Pancreas (tissue), 10 donors: ENCODE measurements around the gene APC2. TPM values are rescaled to one million over a fixed set of nuclear protein-coding genes. Genes with fewer than 3 reads are reported as not detected.
A peak's percentile ranks its signal among the peaks of the same experiment; 100 is the strongest.

Experiments used
- ATAC-seq, 4 donors: fragments of 200-7000 bp; cut with Tn5 transposase; one replicate each; pipeline versions ENCODE4 v1.8.0 to v1.9.1; 2020; ENCODE audit warnings: mild to moderate bottlenecking in 4 of 4, moderate library complexity in 4 of 4
- DNase-seq, 6 donors: peaks; one replicate each; pipeline ENCODE4 v3.0.0-alpha.2; 2020
- FAIRE-seq: peaks from 2 replicates; lab custom pipeline; 2012; peaks lifted over from hg19 to GRCh38; lab: Jason Lieb, UNC
- H3K27ac ChIP-seq, 4 donors: fragments of 200-600 bp; sonication (generic); 1 replicate in 3 of 4; 2 replicates in 1 of 4; pipeline versions ENCODE4 v1.5.0 to v1.8.0; 2020
- H3K27me3 ChIP-seq, 4 donors: fragments of 200-600 bp; one replicate each; pipeline ENCODE4 v1.8.0; 2021
- H3K36me3 ChIP-seq, 3 donors: fragments of 200-600 bp; sonication (generic) in 1 of 3; one replicate each; pipeline versions ENCODE4 v1.5.0 to v1.8.0; 2020 to 2021
- H3K4me1 ChIP-seq, 3 donors: fragments of 200-600 bp; one replicate each; pipeline ENCODE4 v1.8.0; 2021
- H3K4me3 ChIP-seq, 4 donors: fragments of 200-600 bp; sonication (generic) in 2 of 4; one replicate each; pipeline versions ENCODE4 v1.5.0 to v1.8.0; 2020 to 2021
- H3K9me3 ChIP-seq, 4 donors: fragments of 200-600 bp; one replicate each; pipeline ENCODE4 v1.8.0; 2021
- WGBS, 2 donors: extraction: QIAGEN DNeasy Blood & Tissue Kit; methylation state at CpG; one replicate each; pipeline ENCODE4 v1.1.7; 2013; 5-methylcytosine and 5-hydroxymethylcytosine counted together
- intact Hi-C, 3 donors: fragments of 100-400 bp; cut with DNase I; formaldehyde crosslinking; loops; one replicate each; pipeline versions ENCODE4 v1.11.1 to v1.14.2; 2022
- polyA plus RNA-seq, 2 donors: library from polyadenylated mRNA; stranded (reverse); fragments of 200-250 nt; gene quantifications; one replicate each; pipeline ENCODE4 v1.2.3, GENCODE V29; 2013
- total RNA-seq, 6 donors: library from RNA; stranded (reverse); fragmentation: NEBNext Ultra II Directional in 4 of 6; extraction: Animal tissue kit (Norgen Biotek cat#: 25700) in 4 of 6; gene quantifications; one replicate each; pipeline versions ENCODE4 v1.2.1 to v1.2.4, GENCODE V29; 2021 to 2023
- TF ChIP-seq, protein P1 (sequence below), 4 donors: fragments of 200-600 bp; sonication (generic) in 3 of 4; IDR thresholded peaks; one replicate each; pipeline versions ENCODE4 v1.5.0 to v1.8.0; 2021; ENCODE audit warnings: antibody characterized with exemption in 4 of 4
- donor health status: healthy with polysubstance abuse.
- donor health status: DM: no; HTN: no; CAD: no; lungs with moderate emphysema.
- donor health status: DM: no; HTN: no; CAD: no.
- donor health status: control.
- donor health status: control.
- donor health status: Bipolar disorder and iron deficiency.
- donor health status: DM: yes; HTN: yes; CAD: no.
- donor health status: DM: no; HTN: no; CAD: no.
- donor health status: DM: no; HTN: no; CAD: no.
- donor health status: DM: yes; HTN: yes; CAD: no.

The APC2 gene
- total and polyA plus RNA-seq, 8 donors = 0.04 to 0.27 (median 0.06) TPM; not detected in 1

DNA sequence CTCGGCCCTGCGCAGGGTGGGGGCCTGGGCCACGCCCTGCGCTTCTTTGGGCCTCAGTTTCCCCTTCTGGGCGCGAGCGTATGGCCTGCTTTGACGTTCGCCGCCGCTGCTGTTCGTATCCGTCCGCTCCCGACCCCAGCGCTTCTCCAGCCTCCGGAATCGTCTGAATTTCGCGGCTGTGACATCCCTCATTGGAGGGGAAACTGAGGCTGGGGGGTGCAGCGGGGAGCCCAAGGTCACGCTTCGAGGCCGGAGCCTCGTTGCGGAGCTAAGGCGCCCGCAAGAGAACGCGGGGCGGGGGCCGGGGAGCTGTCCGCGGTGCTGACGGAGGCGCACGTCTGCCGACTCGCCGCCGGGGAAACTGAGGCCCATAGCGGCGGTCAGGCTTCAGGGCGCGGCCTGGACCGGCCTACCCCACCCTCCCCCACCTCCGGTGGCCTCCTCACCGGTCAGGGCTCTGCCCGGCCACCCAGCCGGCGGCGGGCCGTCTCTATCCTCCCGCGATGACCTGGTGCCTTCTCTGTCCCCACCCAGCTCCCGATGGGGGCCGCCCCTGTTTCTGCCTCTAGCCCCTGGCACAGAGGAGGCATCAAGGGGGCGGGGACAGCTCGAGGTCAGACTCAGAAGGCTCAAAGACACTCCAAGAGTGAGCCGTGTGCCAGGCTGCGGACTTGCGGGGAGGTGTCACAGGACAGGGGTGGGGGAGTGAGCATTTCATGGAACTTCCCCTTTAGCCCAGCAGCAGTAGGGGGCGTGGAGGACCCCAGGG, 3.0 kb upstream of the APC2 start:
- ATAC-seq (peak in 1 of 4 donors; percentile 6), DNase-seq (peak in 2 of 6 donors; percentile 47 to 80)
- WGBS, 2 donors = 6% methylated on average over 52 to 63 of the region's 63 CpGs

DNA sequence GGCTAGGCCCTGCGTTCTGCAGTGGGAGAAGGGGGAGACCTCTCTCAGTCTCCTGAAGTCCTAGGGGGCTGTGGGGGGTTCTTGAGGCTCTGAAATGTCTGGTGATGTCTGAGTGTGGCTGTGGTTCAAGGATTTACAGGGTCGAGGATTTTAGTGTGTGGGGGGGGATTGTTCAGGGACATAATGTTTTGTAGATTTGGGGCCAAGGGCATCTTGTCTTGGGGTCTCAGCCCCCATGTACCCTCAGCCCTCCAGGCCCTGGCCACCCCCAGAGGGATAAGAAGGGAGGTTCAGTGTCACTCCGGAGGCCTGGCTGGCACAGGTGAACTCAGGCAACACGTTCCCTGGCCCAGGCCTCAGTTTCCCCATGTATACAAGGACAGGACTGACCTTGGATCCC, 2.4 kb upstream of the APC2 start:
- no peaks in the 10 kb centered on the region for H3K9me3 ChIP-seq
- DNase-seq (no peak), ATAC-seq (no peak), FAIRE-seq (no peak)
- 17 to 27% methylated on average over 4 of the region's 4 CpGs for WGBS, 2 donors
- TF ChIP-seq, protein P1, sequence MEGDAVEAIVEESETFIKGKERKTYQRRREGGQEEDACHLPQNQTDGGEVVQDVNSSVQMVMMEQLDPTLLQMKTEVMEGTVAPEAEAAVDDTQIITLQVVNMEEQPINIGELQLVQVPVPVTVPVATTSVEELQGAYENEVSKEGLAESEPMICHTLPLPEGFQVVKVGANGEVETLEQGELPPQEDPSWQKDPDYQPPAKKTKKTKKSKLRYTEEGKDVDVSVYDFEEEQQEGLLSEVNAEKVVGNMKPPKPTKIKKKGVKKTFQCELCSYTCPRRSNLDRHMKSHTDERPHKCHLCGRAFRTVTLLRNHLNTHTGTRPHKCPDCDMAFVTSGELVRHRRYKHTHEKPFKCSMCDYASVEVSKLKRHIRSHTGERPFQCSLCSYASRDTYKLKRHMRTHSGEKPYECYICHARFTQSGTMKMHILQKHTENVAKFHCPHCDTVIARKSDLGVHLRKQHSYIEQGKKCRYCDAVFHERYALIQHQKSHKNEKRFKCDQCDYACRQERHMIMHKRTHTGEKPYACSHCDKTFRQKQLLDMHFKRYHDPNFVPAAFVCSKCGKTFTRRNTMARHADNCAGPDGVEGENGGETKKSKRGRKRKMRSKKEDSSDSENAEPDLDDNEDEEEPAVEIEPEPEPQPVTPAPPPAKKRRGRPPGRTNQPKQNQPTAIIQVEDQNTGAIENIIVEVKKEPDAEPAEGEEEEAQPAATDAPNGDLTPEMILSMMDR (IDR thresholded peaks at IDR 0.05) = no peak
- H3K4me3 ChIP-seq = no peak overlapping the region
- H3K4me1 ChIP-seq = peaks cover 0 to 13% (median 0%) of the 10 kb centered on the region in 3 donors
- peaks cover 0 to 17% (median 4%) of the 10 kb centered on the region in 4 donors for H3K27me3 ChIP-seq
- intact Hi-C loops = loop anchor here in 1 of 3 donors (10.0 kb wide), 1 partner anchor 67 kb away; the partner anchor contains the start of gene ADAMTSL5
- H3K27ac ChIP-seq = no peak overlapping the region
- no peaks in the 10 kb centered on the region for H3K36me3 ChIP-seq

More for the DNA sequence above, 3.0 kb upstream of the APC2 start:
- Histone ChIP-seq H3K27ac (no peak overlapping the region), H3K27me3 (peaks cover 0 to 17% (median 3%) of the 10 kb centered on the region in 4 donors), H3K9me3 (no peaks in the 10 kb centered on the region), H3K36me3 (peaks cover 0 to 4% (median 2%) of the 10 kb centered on the region in 3 donors), H3K4me3 (no peak overlapping the region), H3K4me1 (peaks cover 0 to 13% (median 0%) of the 10 kb centered on the region in 3 donors)
- intact Hi-C loops = loop anchor here in 1 of 3 donors (10.0 kb wide), 1 partner anchor 68 kb away; the partner anchor contains the start of gene ADAMTSL5
- TF ChIP-seq, protein P1 (IDR thresholded peaks at IDR 0.05) = no peak
- FAIRE-seq = no peak

DNA sequence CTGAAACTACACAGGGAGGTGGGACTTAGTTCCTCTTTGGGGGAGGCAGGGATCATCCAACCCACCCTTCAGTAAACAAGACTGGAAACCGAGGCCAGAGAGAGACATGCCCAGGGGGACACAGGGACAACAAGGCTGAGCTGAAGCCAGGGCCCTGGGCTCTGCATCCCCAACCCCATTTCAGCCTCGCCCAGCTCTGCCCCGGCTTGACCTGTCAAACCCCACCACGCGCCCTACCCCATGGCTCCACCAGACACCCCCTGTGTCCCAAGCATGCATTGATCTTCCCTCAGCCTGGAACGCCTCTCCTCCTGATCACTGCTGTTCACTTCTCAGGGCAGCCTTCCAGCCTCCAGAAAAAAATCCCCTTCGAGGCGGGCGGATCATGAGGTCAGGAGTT, 2.0 kb upstream of the APC2 start:
- TF ChIP-seq, protein P1 (IDR thresholded peaks at IDR 0.05) = no peak
- Histone ChIP-seq H3K4me1 (peaks cover 0 to 13% (median 0%) of the 10 kb centered on the region in 3 donors), H3K27ac (no peak overlapping the region), H3K27me3 (peaks cover 0 to 17% (median 4%) of the 10 kb centered on the region in 4 donors), H3K36me3 (no peaks in the 10 kb centered on the region), H3K9me3 (no peaks in the 10 kb centered on the region), H3K4me3 (no peak overlapping the region)
- WGBS, 2 donors = 68 to 72% methylated on average over 9 of the region's 9 CpGs
- FAIRE-seq (no peak), ATAC-seq (no peak), DNase-seq (peak in 1 of 6 donors; percentile 70)
- intact Hi-C loops = loop anchor here in 1 of 3 donors (10.0 kb wide), 1 partner anchor 67 kb away; the partner anchor contains the start of gene ADAMTSL5

DNA sequence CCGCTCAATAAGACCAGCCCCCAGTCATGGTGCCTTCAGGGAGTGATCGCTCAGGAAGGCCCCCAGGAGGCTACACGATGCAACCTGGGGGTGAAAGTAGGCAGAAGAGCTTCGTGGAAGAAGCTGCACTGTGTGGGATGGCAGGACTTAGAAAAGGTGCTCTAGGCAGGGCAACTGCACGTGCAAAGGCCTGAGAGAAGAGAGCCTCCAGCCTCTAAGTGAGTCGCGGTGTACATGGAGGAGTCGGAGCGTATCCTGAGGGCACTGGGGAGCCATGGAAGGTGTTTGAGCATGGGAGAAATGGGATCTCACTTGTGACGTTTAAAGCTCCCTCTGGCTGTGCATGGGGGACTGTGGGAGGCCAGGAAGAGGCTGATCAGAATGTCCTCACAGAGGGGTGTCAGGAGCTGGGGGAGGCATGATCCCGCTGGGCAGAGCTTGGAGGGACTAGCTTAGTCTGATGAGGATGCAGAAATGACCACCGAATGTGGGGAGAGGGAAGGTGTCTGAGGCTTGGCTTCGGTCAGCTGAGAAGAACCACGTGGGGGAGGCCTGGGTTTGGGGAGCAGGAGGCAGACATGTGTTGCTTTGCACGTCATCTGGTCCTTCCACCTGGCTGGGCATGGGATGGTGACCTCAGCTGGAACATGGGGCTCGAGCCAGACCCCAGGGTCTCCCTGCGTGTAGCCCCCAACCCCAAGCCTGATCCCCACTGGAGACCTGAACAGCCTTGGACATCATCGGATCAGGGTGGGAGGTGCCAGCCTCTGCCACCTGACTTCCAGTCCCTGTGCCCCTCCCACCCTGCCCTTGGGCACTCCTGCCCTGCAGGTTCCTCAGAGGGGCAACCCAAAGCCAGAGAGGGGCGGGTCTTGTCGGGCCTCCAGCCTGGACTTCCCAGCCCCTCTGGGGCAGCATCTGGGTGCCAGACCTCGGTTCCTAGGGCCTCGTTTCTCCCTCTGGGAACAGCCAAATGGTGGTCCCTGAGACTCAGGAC, 1.1 kb downstream of the APC2 start:
- Histone ChIP-seq H3K36me3 (no peaks in the 10 kb centered on the region), H3K4me1 (peaks cover 0 to 16% (median 0%) of the 10 kb centered on the region in 3 donors), H3K4me3 (no peak overlapping the region), H3K27me3 (peaks cover 0 to 17% (median 4%) of the 10 kb centered on the region in 4 donors), H3K9me3 (no peaks in the 10 kb centered on the region), H3K27ac (no peak overlapping the region)
- TF ChIP-seq, protein P1 (IDR thresholded peaks at IDR 0.05) = no peak
- intact Hi-C loops = no loop called here
- DNase-seq = no peak
- no peak for FAIRE-seq
- ATAC-seq = no peak
- WGBS, 2 donors = 41 to 52% methylated on average over 22 of the region's 22 CpGs
